Measurements from ENCODE around the gene TRPM1. TPM values are rescaled to one million over a fixed set of nuclear protein-coding genes. Genes with fewer than 3 reads are reported as not detected.

TRPM1 gene
- total RNA-seq, 1 donor from 2014 or later, result not detected

- no peaks in the 10 kb centered on the region for H3K9me3 Mint-ChIP-seq (ENCODE audit: unreplicated experiment)
- H3K27me3 Mint-ChIP-seq (ENCODE audit: unreplicated experiment), result no peaks in the 10 kb centered on the region
- no peak for DNase-seq (ENCODE audit: extremely low spot score, unreplicated experiment)
- H3K36me3 Mint-ChIP-seq (ENCODE audit: unreplicated experiment), result peaks cover 5% of the 10 kb centered on the region
- peak overlapping the region; percentile 91 for H3K27ac Mint-ChIP-seq (ENCODE audit: unreplicated experiment)
- TF ChIP-seq CTCF (IDR thresholded peaks at IDR 0.05), result no peak
- H3K4me1 Mint-ChIP-seq (ENCODE audit: unreplicated experiment), result peaks cover 14% of the 10 kb centered on the region
- peak overlapping the region; percentile 96 for H3K4me3 Mint-ChIP-seq (ENCODE audit: unreplicated experiment)
Observed at GRCh38 chr15:30990446-30991254, 110.9 kb downstream of the TRPM1 start.

- peak overlapping the region; percentile 96 for H3K4me3 Mint-ChIP-seq (ENCODE audit: unreplicated experiment)
- peaks cover 6% of the 10 kb centered on the region for H3K36me3 Mint-ChIP-seq (ENCODE audit: unreplicated experiment)
- peaks cover 20% of the 10 kb centered on the region for H3K4me1 Mint-ChIP-seq (ENCODE audit: unreplicated experiment)
- H3K27me3 Mint-ChIP-seq (ENCODE audit: unreplicated experiment), result no peaks in the 10 kb centered on the region
- H3K9me3 Mint-ChIP-seq (ENCODE audit: unreplicated experiment), result no peaks in the 10 kb centered on the region
- peak overlapping the region; percentile 91 for H3K27ac Mint-ChIP-seq (ENCODE audit: unreplicated experiment)
- no peak for TF ChIP-seq CTCF (IDR thresholded peaks at IDR 0.05)
- DNase-seq (ENCODE audit: extremely low spot score, unreplicated experiment), result no peak
Observed at GRCh38 chr15:30990036-30990435, 111.5 kb downstream of the TRPM1 start.

- DNase-seq (ENCODE audit: extremely low spot score, unreplicated experiment), result no peak
- Mint-ChIP-seq H3K9me3 (ENCODE audit: unreplicated experiment) (no peaks in the 10 kb centered on the region), H3K4me1 (ENCODE audit: unreplicated experiment) (peaks cover 29% of the 10 kb centered on the region), H3K27me3 (ENCODE audit: unreplicated experiment) (no peaks in the 10 kb centered on the region), H3K27ac (ENCODE audit: unreplicated experiment) (peak overlapping the region; percentile 19), H3K36me3 (ENCODE audit: unreplicated experiment) (peaks cover 31% of the 10 kb centered on the region), H3K4me3 (ENCODE audit: unreplicated experiment) (no peak overlapping the region)
- no peak for TF ChIP-seq CTCF (IDR thresholded peaks at IDR 0.05)
Observed at GRCh38 chr15:30985081-30985531, 116.4 kb downstream of the TRPM1 start.

- DNase-seq (ENCODE audit: extremely low spot score, unreplicated experiment), result no peak
- H3K4me1 Mint-ChIP-seq (ENCODE audit: unreplicated experiment), result peaks cover 24% of the 10 kb centered on the region
- H3K27ac Mint-ChIP-seq (ENCODE audit: unreplicated experiment), result peak overlapping the region; percentile 19
- no peak overlapping the region for H3K4me3 Mint-ChIP-seq (ENCODE audit: unreplicated experiment)
- H3K36me3 Mint-ChIP-seq (ENCODE audit: unreplicated experiment), result peaks cover 33% of the 10 kb centered on the region
- TF ChIP-seq CTCF (IDR thresholded peaks at IDR 0.05), result no peak
- H3K9me3 Mint-ChIP-seq (ENCODE audit: unreplicated experiment), result no peaks in the 10 kb centered on the region
- H3K27me3 Mint-ChIP-seq (ENCODE audit: unreplicated experiment), result no peaks in the 10 kb centered on the region
Observed at GRCh38 chr15:30984542-30984941, 117.0 kb downstream of the TRPM1 start.

GRCh38 chr15:30984118-30984517 lies 117.4 kb downstream of the TRPM1 start:
- Mint-ChIP-seq H3K4me1 (ENCODE audit: unreplicated experiment) (peaks cover 24% of the 10 kb centered on the region), H3K4me3 (ENCODE audit: unreplicated experiment) (no peak overlapping the region), H3K9me3 (ENCODE audit: unreplicated experiment) (no peaks in the 10 kb centered on the region), H3K36me3 (ENCODE audit: unreplicated experiment) (peaks cover 38% of the 10 kb centered on the region), H3K27me3 (ENCODE audit: unreplicated experiment) (no peaks in the 10 kb centered on the region), H3K27ac (ENCODE audit: unreplicated experiment) (no peak overlapping the region)
- no peak for DNase-seq (ENCODE audit: extremely low spot score, unreplicated experiment)
- TF ChIP-seq CTCF (IDR thresholded peaks at IDR 0.05), result no peak

Data from osteocyte (in vitro differentiated cells).